KG1 (cell line): Measurements from ENCODE around the gene RBMXL3.

Experiments
- DNase-seq: peaks from one replicate; lab custom pipeline; 2025; lab: John Stamatoyannopoulos, UW

Gene RBMXL3

GRCh38 chrX:115233497-115234455 is 44.6 kb downstream of the RBMXL3 start, which contains the start of gene LRCH2:
LRCH2 (minus strand) TSS chrX:115234096; CDS start chrX:115234041, 55 bp downstream.
- DNase-seq, result no peak

- no peak for DNase-seq
These were observed 45.3 kb downstream of the RBMXL3 start for GRCh38 chrX:115234461-115234860.

- no peak for DNase-seq
These were observed 47.4 kb downstream of the RBMXL3 start for GRCh38 chrX:115236560-115236959.

- DNase-seq, result no peak
These were observed 47.8 kb downstream of the RBMXL3 start for GRCh38 chrX:115237056-115237455.
